ENCODE results near the gene SH3BP4. TPM values are rescaled to one million over a fixed set of nuclear protein-coding genes. Genes with fewer than 3 reads are reported as not detected.
A peak's percentile ranks its signal among the peaks of the same experiment; 100 is the strongest.

SH3BP4 gene
- total and polyA plus RNA-seq, 2 of the 13 experiments (the other 11 are each of a cell fraction or from before 2014, with no cell fraction given) = 34.6 to 99.1 TPM

- TF ChIP-seq PRDM10 (CRISPR knock-in tag; IDR thresholded peaks at IDR 0.05; ENCODE audit: low read depth) = no peak
- 0 out of 2 replicates have a peak, but pooled peaks have one; percentile 31 for TF ChIP-seq SMYD3 (CRISPR knock-in tag; IDR thresholded peaks at IDR 0.05)
- TF ChIP-seq ZNF282 (IDR thresholded peaks at IDR 0.05; ENCODE audit: partially characterized antibody) = no peak
- TF ChIP-seq IKZF1 (IDR thresholded peaks at IDR 0.05) = no peak
- 0 out of 2 replicates have a peak, but pooled peaks have one; percentile 9 for TF ChIP-seq ZNF609 (CRISPR knock-in tag; IDR thresholded peaks at IDR 0.05; ENCODE audit: borderline replicate concordance)
- peak; percentile 31; the same call in 1 of the 2 replicates for TF ChIP-seq TAF1 (CRISPR knock-in tag; IDR thresholded peaks at IDR 0.05)
- TF ChIP-seq POLR2G (IDR thresholded peaks at IDR 0.05; ENCODE audit: low read depth, low read length) = peak; percentile 50; the same call in 1 of the 2 replicates
- no peak for TF ChIP-seq SRSF4 (IDR thresholded peaks at IDR 0.05; ENCODE audit: low read depth, low read length, poor library complexity, severe bottlenecking)
- TF ChIP-seq ZNF24 (IDR thresholded peaks at IDR 0.05) = no peak
- 0 out of 2 replicates have a peak, but pooled peaks have one; percentile 17 for TF ChIP-seq ZSCAN20 (CRISPR knock-in tag; IDR thresholded peaks at IDR 0.05; ENCODE audit: borderline replicate concordance)
Observed at GRCh38 chr2:234953116-234954031, 1.6 kb downstream of the SH3BP4 start (continued).

All from HepG2 (cell line).